HG02970 (cell line): Measurements from ENCODE around the gene GCC2.
"Not testable (repeated sequence)": the region's sequence is repeated elsewhere in the genome, so short reads cannot be mapped to it uniquely, and the experiment has no call there.

ENCODE experiments used
- ATAC-seq: cut with Tn5 transposase; IDR thresholded peaks from one replicate; pipeline ENCODE4 v1.9.1; 2021; ENCODE audit warnings: mild to moderate bottlenecking, moderate library complexity, moderate number of reproducible peaks; ENCODE audit not compliant: unreplicated experiment, low FRiP score

Gene GCC2

DNA sequence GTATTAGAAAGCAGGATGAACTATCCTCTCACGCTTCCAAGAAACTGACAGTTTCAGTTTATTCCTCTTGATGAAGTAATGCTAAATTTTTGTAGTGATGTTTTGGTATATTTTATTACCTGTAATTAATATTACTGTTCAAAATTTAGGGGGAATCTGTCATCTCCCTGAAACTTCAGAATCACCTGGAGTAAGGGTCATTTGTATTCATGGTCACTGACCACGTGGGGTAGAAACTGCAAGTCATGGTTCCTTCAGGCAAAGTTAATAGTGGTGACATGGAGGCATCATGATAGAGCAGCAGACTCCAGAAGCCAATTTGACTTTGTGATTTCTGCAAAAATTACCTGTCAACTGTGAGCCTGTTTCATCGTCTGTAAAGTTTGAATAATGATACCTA is 47.2 kb downstream of the GCC2 start:
- ATAC-seq: not testable (repeated sequence)

DNA sequence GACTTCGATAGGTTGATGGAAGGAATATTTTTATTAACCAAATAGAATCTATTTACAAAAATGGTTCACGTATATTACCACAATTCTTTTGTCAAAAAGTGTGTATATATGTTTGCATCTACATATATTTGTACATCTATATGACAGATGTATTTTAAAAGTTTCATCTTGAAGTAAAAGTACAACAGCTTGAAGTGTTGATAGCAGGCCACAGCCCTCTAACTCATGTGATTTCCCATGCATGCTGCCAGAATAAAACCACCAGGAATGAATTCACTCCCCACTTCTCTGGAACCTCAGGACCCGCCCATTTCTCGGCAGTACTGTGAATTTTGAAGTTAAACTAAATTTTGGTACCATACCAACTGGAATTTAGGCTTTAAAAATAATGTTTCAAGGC is 58.6 kb downstream of the GCC2 start:
- not testable (repeated sequence) for ATAC-seq

DNA sequence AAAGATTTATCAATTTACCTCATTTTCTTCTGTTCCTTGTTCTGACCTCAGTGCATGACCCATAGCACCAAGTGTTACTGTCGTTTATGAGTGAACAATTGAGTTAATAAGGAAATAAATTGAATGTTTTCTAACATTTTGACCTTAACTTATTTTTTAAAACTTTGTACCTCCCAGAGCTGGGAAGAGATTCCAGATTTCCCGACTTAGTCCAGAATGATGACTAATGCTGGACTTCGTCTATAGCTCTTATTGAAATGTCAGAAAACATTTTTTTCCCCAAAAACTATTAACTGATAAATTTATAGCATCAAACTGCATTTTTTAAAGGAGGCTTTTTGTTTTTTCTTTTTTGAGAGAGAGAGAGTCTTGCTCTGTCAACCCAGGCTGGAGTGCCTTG is 63.4 kb downstream of the GCC2 start:
- not testable (repeated sequence) for ATAC-seq

DNA sequence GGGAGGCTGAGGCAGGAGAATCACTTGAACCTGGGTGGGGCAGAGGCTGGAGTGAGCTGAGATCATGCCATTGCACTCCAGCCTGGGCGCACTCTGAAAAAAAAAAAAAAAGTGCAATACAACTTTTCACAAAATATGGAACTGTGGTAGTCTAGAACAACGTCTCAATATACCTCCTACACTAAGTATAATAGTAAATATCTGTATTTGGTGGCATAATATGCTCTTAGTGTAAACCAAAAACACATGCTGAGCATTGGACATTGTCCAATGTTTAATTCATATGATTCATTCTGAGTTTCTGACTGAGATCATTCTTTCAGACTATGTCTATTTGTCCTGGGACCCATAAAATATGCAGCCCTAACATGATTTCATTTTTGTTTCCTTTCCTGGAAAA is 65.5 kb downstream of the GCC2 start:
- ATAC-seq: not testable (repeated sequence)

DNA sequence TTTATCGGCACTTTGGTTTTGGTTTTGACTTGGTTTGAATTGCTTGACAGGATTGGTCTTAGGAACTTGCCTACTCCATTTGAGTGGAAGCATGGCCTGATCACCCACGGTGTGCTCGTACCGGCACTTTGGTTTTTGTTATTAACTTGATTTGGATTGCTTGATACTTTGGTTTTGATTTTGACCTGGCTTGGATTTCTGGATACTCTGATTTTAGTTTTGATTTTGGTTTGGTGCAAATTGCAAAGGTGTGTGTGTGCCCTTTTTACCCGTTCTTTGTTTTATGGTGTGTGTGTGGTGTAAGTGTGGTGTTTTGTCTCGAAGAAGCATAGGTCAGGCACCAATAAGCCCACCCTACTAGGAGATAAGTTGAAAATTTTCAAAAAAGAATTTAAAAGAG is 75.7 kb downstream of the GCC2 start:
- not testable (repeated sequence) for ATAC-seq

DNA sequence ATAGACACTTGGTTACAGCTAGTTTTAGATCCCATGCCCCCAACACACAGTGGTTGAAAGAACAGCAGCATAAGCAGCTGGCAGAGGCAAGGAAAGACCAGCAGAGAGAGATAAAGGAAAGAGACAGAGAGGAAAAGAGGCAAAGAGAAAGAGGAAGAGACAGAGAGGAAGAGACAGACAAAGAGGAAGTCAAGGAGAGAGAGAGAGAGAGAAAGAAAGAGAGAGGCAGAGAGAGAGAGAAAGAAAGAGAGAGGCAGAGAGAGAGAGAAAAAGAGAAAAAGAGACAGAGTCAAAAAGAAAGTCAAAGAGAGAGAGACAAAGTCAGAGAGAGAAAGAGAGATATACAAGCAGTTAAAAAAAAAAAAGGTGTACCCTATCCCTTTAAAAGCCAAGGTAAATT is 76.3 kb downstream of the GCC2 start:
- ATAC-seq: not testable (repeated sequence)

DNA sequence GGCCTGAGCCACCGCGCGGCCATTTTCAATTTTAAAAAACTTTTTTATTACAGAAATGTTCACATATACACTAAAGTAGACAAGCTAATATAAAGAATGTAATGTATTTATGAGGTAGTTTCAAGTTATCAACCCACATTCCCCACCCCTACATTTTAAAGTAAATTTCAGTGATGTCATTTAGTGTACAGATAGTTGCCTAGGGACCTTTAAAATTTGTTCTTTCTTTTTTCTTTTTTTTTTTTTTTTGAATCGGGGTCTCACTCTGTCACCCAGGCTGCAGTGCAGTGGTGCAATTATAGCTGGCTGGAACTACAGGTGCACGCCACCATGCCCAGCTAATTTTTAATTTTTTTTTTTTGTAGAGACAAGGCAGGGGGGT is 82.7 kb downstream of the GCC2 start:
- no peak for ATAC-seq

DNA sequence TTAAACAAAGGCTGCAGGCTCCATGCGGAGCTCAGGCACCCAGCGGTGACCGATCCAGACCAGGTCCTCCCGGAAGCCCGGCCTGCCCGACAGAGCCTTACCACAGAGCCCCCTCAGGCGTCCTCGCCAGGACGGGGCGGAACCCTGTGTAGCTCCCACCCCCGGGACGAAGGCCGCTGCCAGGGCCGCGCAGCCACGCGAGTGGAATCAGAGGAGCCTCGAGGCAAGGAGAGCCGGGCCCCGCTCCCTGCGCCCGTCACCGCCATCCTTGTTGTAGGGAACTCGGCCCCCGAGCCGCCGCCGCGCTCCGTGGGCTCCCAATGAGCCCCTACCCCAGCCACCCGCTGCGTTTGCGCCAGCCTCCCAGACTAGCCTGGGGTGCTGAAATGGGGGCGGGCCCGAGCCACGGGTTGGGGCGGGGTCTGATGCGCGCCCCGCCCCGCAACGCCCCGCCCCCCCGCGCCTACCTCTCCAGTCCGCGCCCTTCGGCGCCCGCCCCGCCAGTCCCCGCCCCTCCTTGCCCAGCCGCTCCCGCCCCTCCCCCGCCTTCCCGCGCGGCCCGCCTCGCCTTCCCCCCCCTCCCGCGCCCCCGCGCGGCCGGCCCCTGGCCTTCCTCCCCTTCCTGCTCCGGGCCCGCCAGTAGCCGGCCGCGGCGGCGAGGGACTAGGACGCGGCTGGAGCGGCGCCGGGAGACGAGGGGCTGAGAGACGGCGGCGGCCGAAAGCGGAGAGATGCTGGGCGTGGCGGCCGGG is 85.0 kb downstream of the GCC2 start, which contains the start of gene LIMS1:
TSS of gene LIMS1 (plus strand) at position 639 of the 752 bp plus-strand sequence. CDS start at position 732, 93 bp downstream.
- peak; percentile 87 for ATAC-seq

DNA sequence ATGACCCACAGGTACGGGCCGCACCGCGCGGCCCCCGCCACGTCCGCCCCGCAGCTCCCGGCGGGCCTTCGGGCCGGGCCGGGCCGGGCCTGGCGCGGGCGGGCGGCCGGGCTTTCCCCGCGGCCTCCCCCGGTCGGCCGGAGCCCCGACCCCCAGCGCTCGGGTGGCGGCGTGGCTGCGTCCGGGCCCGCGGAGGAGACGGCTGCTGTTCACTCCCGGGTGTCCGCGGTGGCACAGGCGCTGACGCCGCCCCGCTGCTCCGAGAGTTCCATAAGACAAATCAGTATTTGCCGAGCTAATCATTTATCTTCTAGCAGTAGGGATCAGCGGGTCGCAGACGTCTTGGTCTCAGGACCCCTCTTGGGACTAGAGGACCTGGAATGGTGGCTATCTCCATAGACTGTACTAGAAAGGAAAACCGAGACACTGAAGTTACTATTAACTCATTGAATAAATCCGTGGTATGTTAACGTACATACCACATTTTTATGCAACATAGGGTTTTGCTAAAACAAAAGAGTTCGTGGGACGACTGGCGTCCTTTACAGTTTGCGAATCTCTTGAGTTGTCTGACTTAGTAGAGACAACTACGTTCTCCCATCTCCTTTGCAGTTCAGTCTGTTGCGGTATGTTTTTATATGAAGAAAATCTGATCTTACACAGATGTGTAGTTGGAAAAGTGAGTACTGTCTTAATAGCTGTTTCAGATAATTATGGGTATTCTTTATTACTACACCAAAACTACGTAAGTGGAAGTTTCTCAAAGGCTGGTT is 85.8 kb downstream of the GCC2 start:
- peak; percentile 41 for ATAC-seq

DNA sequence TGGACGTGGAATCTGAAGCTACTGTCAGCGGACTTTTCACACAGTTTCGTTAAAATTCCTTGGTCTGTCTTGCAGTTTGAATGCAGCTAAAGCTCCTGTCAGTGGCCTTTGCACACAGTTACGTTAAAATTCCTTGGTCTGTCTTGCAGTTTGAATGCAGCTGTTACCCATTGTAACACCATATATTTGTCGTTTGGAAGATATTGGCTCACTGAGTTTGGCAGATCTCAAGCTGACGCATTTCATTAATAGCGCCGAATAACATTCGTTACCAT is 86.3 kb downstream of the GCC2 start:
- no peak for ATAC-seq

DNA sequence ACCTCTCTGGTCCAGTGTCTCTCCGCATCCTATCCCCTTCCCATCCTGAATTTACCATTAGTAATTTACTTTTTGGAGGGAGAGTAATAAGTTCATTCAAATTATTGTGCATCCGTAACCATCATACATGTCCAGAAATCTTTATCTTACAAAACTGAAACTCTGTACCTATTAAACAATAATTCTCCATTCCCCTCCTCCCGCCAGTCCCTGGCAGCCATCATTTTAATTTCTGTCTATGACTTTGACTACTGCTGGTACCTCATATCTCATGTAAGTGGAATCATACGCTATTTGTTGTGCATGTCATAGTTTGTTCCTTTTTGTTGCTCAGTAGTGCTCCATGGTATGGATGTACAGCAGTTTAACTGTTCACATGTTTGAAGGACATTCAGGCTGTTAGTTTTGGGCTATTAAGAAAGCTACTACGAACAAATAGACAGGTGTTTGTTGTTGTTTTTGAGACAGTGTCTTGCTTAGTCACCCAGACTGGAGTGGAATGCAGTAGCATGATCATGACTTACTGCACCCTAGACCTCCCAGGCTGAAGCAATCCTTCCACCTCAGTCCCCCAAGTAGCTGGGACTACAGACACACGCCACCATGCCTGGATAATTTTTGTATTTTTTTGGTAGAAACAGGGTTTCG is 87.3 kb downstream of the GCC2 start:
- ATAC-seq: no peak

DNA sequence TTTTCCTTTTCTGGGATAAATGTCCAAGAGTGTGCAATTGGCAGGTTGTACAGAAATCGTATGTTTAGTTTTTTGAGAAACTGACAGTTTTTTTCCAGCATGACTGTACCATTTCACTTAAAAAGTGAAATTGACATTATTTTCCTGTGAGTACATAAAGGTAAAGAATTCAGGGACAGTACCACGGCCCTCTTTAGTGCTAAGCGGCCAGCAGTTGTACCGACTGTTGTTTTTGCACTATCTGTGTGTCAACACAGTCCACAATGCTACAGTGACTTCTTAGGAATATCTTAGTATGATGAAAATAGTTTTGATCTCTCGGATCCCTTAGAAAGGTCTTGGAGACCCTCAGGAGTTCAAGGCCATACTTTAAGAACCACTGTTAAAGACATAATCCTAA is 87.9 kb downstream of the GCC2 start:
- ATAC-seq: no peak

DNA sequence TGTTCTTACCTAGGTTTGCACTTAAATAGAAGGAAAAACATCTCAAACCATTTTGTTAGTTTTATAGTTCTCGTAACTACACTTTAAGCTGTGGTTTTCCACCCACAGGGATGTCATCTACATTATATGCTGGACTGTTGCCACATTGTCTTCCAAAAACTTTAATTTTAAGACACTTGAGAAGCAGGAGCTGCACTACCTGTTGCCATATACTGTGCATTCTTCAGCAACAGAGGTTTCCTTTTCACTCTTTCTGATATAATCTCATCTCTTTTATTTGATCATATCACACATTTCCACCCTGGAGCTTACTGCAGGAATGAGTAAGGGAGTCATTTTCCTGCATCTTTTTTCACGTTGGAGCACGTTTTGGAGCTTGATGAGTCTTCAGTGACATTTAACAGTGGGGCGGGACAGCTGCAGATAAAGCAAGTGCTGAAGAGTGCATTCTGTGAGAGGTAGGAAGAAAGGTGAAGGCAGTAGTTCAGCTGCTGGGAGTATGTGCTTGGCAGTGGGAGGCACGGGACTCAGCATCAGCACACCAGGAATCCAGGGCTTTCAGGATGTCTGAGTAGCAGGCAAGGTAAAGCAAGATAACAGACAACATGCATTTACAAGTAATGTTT is 89.1 kb downstream of the GCC2 start:
- no peak for ATAC-seq

DNA sequence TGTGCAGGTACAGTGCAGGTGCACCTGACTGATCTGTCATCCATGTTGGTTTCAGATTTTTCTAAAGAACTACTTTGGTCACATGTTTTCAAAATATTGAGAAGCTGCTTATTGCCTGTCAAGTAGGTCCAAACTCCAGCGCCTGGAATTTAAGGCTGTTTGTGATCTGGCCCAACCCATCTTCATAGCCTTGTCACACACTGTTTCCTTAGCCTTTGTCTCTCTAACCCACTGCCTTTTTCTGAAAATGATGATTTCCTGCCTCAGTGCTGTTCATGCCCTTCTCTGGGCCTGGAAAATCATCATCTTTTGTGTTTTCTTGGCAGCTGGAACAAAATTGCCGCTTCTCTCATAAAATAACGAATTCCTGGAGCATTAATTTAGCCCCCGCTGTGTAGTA is 92.4 kb downstream of the GCC2 start:
- ATAC-seq: no peak

DNA sequence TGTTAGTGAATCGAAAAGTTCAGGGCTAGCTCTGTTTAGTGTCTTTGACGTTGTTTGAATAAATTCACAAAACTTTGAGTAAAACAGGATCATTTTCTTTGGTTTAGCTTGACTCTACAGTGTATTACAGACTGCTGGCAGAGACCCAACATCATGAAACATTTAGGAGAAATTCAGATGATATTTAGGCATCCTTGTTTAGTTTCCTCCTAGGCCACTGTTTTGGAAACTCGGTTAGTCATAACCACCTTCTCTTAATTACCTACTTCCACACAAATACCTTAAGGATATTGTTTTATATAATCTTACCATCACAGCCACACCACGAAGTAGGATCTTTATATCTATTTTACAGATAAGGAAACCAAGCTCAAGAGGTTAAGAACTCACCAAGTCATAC is 93.1 kb downstream of the GCC2 start:
- ATAC-seq: no peak

DNA sequence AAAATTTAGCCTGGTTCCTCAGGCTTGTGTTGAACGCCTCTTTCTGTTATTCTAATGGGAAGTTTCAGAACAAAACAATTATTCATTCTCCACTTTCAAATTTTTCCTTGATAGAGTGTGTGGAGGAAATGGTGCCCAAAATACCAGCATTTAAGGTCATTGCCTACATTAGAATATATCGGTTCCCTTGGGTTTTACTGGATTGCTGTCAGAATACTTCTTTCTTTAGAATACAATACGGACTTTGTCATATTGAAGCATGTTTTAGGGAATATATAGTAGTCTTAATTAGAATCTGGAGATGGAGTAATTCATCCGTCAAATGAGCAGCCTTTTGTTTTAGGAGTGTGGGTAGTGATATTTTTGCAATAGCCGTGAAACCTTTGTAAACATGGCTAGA is 98.6 kb downstream of the GCC2 start:
- ATAC-seq: no peak

DNA sequence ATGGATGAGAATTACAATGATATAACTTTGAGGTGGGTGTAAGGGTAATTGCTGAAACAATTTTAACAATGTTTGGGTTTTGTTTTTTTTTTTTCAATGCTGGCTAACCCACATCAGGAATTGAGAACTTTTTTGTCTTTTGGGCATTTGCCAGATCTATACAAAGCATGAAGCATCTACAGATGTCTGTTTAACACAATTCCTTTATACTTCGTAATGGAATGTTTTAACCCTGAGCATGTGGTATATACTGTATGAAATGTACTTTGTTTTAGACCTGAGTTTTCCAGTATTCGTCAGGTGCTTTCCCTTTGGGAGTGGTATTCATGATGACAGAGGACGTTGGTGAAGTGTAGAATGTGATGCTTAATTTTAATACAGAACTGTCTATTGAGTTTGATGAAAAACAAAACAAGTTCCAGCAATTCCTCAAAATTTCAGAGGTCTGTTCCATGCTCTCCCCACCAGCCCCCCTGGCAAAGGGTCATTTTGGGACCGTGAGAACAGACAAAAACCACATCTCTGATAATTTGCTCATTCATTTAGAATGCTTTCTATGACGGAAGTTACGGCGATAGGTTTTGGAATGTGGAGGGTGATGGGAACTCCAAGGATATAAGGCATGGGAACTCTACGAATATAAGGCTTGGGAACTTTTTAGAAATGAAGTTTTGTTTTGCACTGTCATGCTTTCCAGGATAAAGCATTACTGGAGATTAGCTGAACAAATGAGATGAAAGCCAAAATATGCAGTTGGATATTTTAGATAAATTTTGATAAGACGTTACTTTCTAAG is 99.4 kb downstream of the GCC2 start:
- no peak for ATAC-seq

DNA sequence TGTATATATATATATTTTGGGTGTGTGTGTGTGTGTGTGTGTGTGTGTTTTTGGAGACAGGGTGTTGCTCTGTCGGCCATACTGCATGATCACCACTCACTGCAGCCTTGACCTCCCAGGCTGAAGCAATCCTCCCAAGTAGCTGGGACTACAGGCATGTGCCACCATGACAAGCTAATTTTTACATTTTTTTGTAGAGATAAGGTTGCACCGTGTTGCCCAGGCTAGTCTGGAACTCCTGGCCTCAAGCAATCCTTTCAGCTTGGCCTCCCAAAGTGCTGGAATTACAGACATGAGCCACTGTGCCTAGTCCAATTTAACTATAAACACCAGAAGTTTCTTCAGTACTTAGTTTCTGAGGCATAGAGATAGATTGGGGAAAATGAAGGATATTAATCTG is 103.6 kb downstream of the GCC2 start:
- no peak for ATAC-seq

DNA sequence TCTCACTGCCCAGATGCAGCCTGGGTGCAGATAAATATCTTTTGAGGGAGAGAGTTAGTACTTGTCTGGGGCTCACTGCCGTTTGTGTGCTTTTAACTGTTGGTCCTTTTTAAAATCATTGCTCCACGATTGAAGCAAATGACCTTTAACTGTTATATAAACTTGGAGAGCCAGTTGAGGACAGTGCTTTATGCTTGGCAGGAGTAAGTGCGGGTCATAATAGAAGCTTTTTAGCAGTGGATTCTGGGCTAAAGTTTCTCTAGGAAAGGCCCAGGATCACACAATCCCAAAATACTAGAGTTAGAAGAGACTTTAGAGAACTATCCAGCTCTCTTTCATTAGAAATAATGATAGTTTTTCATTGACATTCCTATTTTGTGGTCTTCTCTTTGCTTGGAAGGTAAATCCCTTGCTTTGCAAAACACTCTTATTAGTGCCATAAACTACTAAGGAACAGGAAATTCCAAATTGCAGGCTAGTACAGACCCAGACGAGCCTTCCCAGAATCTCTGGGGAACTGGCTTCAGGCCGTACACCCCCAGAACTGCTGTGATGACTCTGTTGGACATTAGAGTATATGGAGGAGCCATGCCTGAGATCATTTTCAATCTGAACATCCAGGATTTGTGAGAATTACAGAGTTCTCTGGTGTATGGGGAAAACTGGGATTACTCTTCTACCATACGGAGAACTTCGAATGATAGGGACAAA is 104.4 kb downstream of the GCC2 start:
- ATAC-seq: no peak

DNA sequence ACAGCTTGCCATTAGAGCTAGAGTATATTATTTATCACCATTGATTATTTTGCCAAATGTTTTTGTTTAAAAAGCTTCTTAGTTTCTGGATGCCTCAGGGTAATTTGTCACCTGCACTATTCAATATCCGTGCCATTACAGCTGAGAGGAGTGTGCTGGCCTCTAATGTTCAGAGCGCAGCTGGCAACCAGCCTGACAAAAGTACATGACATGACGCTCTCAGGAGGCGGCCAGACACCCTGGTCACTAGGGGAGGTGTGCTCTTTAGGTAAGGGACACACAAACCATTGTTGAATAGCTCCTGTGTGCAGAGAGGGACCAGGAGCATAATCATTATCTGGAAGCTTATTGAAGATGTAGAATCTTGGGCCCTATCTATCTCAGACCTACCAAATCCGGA is 105.5 kb downstream of the GCC2 start:
- no peak for ATAC-seq
